Measurements from ENCODE around the gene AKTIP. TPM values are rescaled to one million over a fixed set of nuclear protein-coding genes. Genes with fewer than 3 reads are reported as not detected.
A peak's percentile ranks its signal among the peaks of the same experiment; 100 is the strongest.

Gene AKTIP
- total RNA-seq, result 10 to 100 TPM; 34.3 to 46.8 (median 39.4) TPM

DNA sequence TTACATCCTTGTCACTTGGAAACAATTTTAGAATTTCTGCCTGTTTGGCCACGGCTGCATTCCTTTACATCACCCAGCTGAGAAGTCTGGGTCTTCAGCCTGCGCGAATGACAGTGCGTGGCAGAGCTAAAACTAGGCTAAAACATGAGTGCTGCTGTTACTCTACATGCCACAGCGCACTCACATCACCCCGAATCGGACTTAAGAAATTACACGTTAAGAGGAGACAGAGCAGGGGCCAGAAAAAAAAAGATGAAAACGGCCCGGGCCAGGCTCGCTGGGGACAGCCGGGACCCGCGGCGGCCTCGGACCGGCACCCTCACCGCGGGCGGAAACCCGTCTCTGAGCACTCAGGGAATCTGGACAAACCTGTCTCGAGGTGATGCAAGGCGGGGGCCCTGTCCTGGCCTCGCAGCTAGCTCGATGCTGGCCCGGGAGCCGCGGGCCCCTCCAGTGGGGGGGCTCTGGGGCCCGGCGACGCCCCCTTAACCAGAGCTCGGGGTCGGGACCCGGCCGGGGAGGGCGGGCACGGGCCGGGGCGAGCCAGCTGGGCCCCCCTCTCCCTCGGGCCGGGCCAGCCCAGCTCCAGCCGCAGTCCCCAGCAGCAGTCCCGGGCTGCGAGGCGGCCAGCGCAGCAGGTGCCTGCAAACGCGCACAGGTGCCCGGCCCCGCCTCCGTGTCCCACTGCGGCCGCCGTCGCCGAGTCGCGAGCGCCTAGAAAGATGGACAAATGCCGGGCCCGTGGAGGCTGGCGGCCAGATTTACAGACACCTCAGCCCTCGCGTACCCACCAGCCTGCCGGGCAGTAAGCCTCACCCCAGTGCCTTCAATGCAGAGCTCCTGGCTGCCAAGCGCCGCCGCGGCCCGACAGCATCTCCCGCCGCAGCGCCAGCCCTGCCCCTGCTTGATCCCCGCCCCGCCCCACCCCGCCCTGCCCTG, at the start of gene AKTIP:
Gene AKTIP (minus strand): TSS at position 879 of the 939 bp plus-strand sequence. CDS start 2,950 bp downstream, outside the sequence.
- peaks cover 20 to 45% (median 20%) of the 10 kb centered on the region in 3 donors for H3K4me1 ChIP-seq
- 1% methylated on average over 19 to 23 of the region's 76 CpGs for WGBS, 2 donors
- TF ChIP-seq, protein P1, sequence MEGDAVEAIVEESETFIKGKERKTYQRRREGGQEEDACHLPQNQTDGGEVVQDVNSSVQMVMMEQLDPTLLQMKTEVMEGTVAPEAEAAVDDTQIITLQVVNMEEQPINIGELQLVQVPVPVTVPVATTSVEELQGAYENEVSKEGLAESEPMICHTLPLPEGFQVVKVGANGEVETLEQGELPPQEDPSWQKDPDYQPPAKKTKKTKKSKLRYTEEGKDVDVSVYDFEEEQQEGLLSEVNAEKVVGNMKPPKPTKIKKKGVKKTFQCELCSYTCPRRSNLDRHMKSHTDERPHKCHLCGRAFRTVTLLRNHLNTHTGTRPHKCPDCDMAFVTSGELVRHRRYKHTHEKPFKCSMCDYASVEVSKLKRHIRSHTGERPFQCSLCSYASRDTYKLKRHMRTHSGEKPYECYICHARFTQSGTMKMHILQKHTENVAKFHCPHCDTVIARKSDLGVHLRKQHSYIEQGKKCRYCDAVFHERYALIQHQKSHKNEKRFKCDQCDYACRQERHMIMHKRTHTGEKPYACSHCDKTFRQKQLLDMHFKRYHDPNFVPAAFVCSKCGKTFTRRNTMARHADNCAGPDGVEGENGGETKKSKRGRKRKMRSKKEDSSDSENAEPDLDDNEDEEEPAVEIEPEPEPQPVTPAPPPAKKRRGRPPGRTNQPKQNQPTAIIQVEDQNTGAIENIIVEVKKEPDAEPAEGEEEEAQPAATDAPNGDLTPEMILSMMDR (IDR thresholded peaks at IDR 0.05), result peak in 1 of 6 experiments; percentile 24
- peak in 2 of 4 donors; percentile 43 to 46 for TF ChIP-seq POLR2A (IDR thresholded peaks at IDR 0.05)
- H3K27me3 ChIP-seq, result no peaks in the 10 kb centered on the region
- intact Hi-C loops (cut with DNase I), result loop anchor here (10.0 kb wide), 2 partner anchors 68 to 438 kb away; partner anchors contain the start of gene RBL2
- no peaks in the 10 kb centered on the region for H3K9me3 ChIP-seq
- peaks cover 0 to 24% (median 4%) of the 10 kb centered on the region in 3 donors for H3K36me3 ChIP-seq
- peak within 1 kb of the TSS; percentile 92 to 99 (median 98) for H3K27ac ChIP-seq
- no peak for DNase-seq
- peak within 1 kb of the TSS; percentile 63 to 98 (median 86) for H3K4me3 ChIP-seq

DNA sequence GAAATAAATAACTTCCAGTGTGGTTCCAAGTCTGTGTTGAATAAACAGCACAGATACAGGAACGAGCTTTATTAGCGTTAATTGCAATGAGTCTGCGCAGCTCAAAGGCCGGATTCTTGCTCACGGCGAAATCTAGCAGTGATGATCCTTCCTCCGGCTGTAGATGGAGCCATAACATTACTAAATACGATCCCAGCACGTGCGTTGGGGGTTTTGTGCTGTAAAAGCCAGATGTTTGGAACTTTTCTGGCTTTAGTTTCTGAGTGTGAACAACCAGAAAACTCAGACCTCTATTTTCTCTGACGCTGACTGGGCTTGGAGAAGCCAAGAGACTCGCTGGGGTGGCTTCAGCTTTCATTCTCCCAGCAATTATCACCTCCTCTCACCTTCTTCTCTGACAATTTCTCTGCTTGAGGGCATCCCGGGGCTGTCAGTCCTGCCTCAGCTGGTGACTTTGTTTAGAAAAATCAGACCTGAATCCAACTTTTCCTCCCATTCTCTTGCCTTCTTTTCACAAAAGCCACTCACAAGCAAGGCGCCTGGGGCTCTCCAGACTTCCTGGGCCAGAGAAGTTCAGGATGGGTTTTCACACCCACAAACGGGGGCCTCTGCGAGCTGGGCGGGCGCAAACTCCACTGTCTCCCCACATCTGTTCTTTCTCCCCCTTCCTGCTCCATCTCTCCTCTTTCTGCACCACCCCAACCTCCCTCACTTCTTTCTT, 47.1 kb upstream of the AKTIP start:
- no peak for TF ChIP-seq POLR2A (IDR thresholded peaks at IDR 0.05)
- TF ChIP-seq, protein P1 (IDR thresholded peaks at IDR 0.05), result peak; percentile 50 to 68 (median 56)
- WGBS, 2 donors, result 17 to 19% methylated on average over 18 of the region's 18 CpGs
- H3K27me3 ChIP-seq, result peaks cover 0 to 43% (median 0%) of the 10 kb centered on the region in 4 donors
- intact Hi-C loops (cut with DNase I), result no loop called here
- no peaks in the 10 kb centered on the region for H3K36me3 ChIP-seq
- DNase-seq, result no peak
- peaks cover 5 to 28% (median 6%) of the 10 kb centered on the region in 3 donors for H3K4me1 ChIP-seq
- no peak overlapping the region for H3K27ac ChIP-seq
- H3K9me3 ChIP-seq, result no peaks in the 10 kb centered on the region
- no peak overlapping the region for H3K4me3 ChIP-seq

GRCh38 chr16:53546988-53547391, 44.0 kb upstream of the AKTIP start:
- peaks cover 5 to 19% (median 6%) of the 10 kb centered on the region in 3 donors for H3K4me1 ChIP-seq
- H3K4me3 ChIP-seq, result no peak overlapping the region
- intact Hi-C loops (cut with DNase I), result no loop called here
- peaks cover 0 to 49% (median 0%) of the 10 kb centered on the region in 4 donors for H3K27me3 ChIP-seq
- TF ChIP-seq POLR2A (IDR thresholded peaks at IDR 0.05), result no peak
- TF ChIP-seq, protein P1 (IDR thresholded peaks at IDR 0.05), result peak in 1 of 6 experiments; percentile 16
- DNase-seq, result no peak
- no peaks in the 10 kb centered on the region for H3K9me3 ChIP-seq
- WGBS, 2 donors, result 38 to 62% methylated on average over 3 to 4 of the region's 4 CpGs
- H3K36me3 ChIP-seq, result no peaks in the 10 kb centered on the region
- no peak overlapping the region for H3K27ac ChIP-seq

GRCh38 chr16:53545433-53545832, 42.4 kb upstream of the AKTIP start:
- Histone ChIP-seq H3K4me3 (no peak overlapping the region), H3K27me3 (peaks cover 0 to 42% (median 0%) of the 10 kb centered on the region in 4 donors), H3K36me3 (no peaks in the 10 kb centered on the region), H3K4me1 (peaks cover 4 to 15% (median 6%) of the 10 kb centered on the region in 3 donors), H3K9me3 (no peaks in the 10 kb centered on the region), H3K27ac (no peak overlapping the region)
- 57 to 60% methylated on average over 4 to 9 of the region's 9 CpGs for WGBS, 2 donors
- no peak for DNase-seq
- intact Hi-C loops (cut with DNase I), result no loop called here
- TF ChIP-seq, protein P1 (IDR thresholded peaks at IDR 0.05), result no peak
- TF ChIP-seq POLR2A (IDR thresholded peaks at IDR 0.05), result no peak
